HUES64 (cell line): ENCODE results near the gene BMX.

ENCODE experiments used
- H3K27ac ChIP-seq: 2 replicates; pipeline ENCODE4 v1.7.0; 2013; ENCODE audit warnings: low read depth, low read length, inconsistent platforms
- H3K27me3 ChIP-seq: 2 replicates; pipeline ENCODE4 v1.6.1; 2013; ENCODE audit warnings: mild to moderate bottlenecking, low read length; ENCODE audit not compliant: insufficient read depth
- H3K36me3 ChIP-seq: 2 replicates; pipeline ENCODE4 v1.6.1; 2013; ENCODE audit warnings: mild to moderate bottlenecking, low read length; ENCODE audit not compliant: insufficient read depth
- H3K4me1 ChIP-seq: 2 replicates; pipeline ENCODE4 v1.6.1; 2013; ENCODE audit warnings: mild to moderate bottlenecking, low read length, moderate library complexity; ENCODE audit not compliant: insufficient read depth
- H3K4me3 ChIP-seq: 2 replicates; pipeline ENCODE4 v1.5.1; 2013; ENCODE audit warnings: mild to moderate bottlenecking, low read length, moderate library complexity
- H3K9ac ChIP-seq: 2 replicates; pipeline ENCODE4 v1.6.1; 2013; ENCODE audit warnings: mild to moderate bottlenecking, low read depth, low read length
- H3K9me3 ChIP-seq: 2 replicates; pipeline ENCODE4 v1.6.1; 2013; ENCODE audit warnings: low read depth, low read length; ENCODE audit not compliant: insufficient read depth
- WGBS: fragments of 150-250, 120-280 bp; methylation state at CpG from one replicate; pipeline ENCODE4 v1.1.7; 2013; ENCODE audit warnings: missing lambda C conversion rate; 5-methylcytosine and 5-hydroxymethylcytosine counted together

The BMX gene

GRCh38 chrX:15605226-15605625, 104.6 kb downstream of the BMX start:
- Histone ChIP-seq H3K27me3 (no peaks in the 10 kb centered on the region), H3K27ac (no peak overlapping the region), H3K9me3 (no peaks in the 10 kb centered on the region), H3K4me3 (no peak overlapping the region), H3K4me1 (peaks cover 3% of the 10 kb centered on the region; the same call in 1 of the 2 replicates), H3K9ac (no peak overlapping the region), H3K36me3 (no peaks in the 10 kb centered on the region)
- WGBS: no CpG with 5 or more reads among the region's 1 CpG
